Mesendoderm (in vitro differentiated cells): ENCODE results near the gene HLF. TPM values are rescaled to one million over a fixed set of nuclear protein-coding genes. Genes with fewer than 3 reads are reported as not detected.
A peak's percentile ranks its signal among the peaks of the same experiment; 100 is the strongest.

Source experiments
- DNase-seq: peaks from one replicate; pipeline ENCODE4 v3.0.0; 2013
- H2AK5ac ChIP-seq: 2 replicates; pipeline ENCODE4 v1.6.1; 2013; ENCODE audit warnings: low read length, inconsistent platforms
- H2BK120ac ChIP-seq: 2 replicates; pipeline ENCODE4 v1.6.1; 2013; ENCODE audit warnings: low read depth, mild to moderate bottlenecking, low read length, moderate library complexity, mixed read lengths
- H2BK15ac ChIP-seq: replicated peaks from 2 replicates; pipeline ENCODE4 v1.6.1; 2013; ENCODE audit warnings: low read depth, mild to moderate bottlenecking, moderate library complexity
- H2BK5ac ChIP-seq: 2 replicates; pipeline ENCODE4 v1.6.1; 2013; ENCODE audit warnings: low read length, inconsistent platforms
- H3K18ac ChIP-seq: 2 replicates; pipeline ENCODE4 v1.6.1; 2013; ENCODE audit warnings: mild to moderate bottlenecking, low read length, mixed read lengths
- H3K23ac ChIP-seq: one replicate; pipeline ENCODE4 v1.6.1; 2013; ENCODE audit warnings: low read length
- H3K27ac ChIP-seq: 2 replicates; pipeline ENCODE4 v1.5.1; 2013; ENCODE audit warnings: low read depth, mild to moderate bottlenecking, inconsistent platforms, low read length, moderate library complexity
- H3K27me3 ChIP-seq: 2 replicates; pipeline ENCODE4 v1.6.1; 2013; ENCODE audit warnings: low read length, control low read depth, mild to moderate bottlenecking, inconsistent platforms; ENCODE audit not compliant: insufficient read depth, poor library complexity
- H3K36me3 ChIP-seq: 2 replicates; pipeline ENCODE4 v1.6.1; 2013; ENCODE audit warnings: low read length, inconsistent platforms; ENCODE audit not compliant: control insufficient read depth, insufficient read depth
- H3K4ac ChIP-seq: one replicate; pipeline ENCODE4 v1.6.1; 2013; ENCODE audit warnings: low read depth, mild to moderate bottlenecking, low read length, moderate library complexity
- H3K4me1 ChIP-seq: 2 replicates; pipeline ENCODE4 v1.6.1; 2013; ENCODE audit warnings: low read depth, low read length, inconsistent platforms; ENCODE audit not compliant: control insufficient read depth
- H3K4me2 ChIP-seq: 2 replicates; pipeline ENCODE4 v1.6.1; 2013; ENCODE audit warnings: low read length
- H3K4me3 ChIP-seq: 2 replicates; pipeline ENCODE4 v1.5.1; 2013; ENCODE audit warnings: mild to moderate bottlenecking, low read length
- H3K56ac ChIP-seq: one replicate; pipeline ENCODE4 v1.6.1; 2013; ENCODE audit warnings: low read length
- H3K79me1 ChIP-seq: 2 replicates; pipeline ENCODE4 v1.6.1; 2013; ENCODE audit warnings: low read length, inconsistent platforms
- H3K79me2 ChIP-seq: 2 replicates; pipeline ENCODE4 v1.6.1; 2013; ENCODE audit warnings: mild to moderate bottlenecking, low read length; ENCODE audit not compliant: control insufficient read depth, insufficient read depth
- H3K9ac ChIP-seq: 2 replicates; pipeline ENCODE4 v1.6.1; 2013; ENCODE audit warnings: low read length, inconsistent platforms
- H4K5ac ChIP-seq: one replicate; pipeline ENCODE4 v1.6.1; 2013; ENCODE audit warnings: low read length
- H4K8ac ChIP-seq: one replicate; pipeline ENCODE4 v1.6.1; 2013; ENCODE audit warnings: low read depth, mild to moderate bottlenecking, control low read depth, low read length, moderate library complexity
- WGBS: extraction: QIAGEN DNeasy Blood & Tissue Kit; methylation state at CpG from one replicate; pipeline ENCODE4 v1.1.7; 2013; ENCODE audit warnings: low lambda C conversion rate, missing lambda C conversion rate; ENCODE audit not compliant: insufficient coverage; ENCODE audit errors: extremely low coverage; 5-methylcytosine and 5-hydroxymethylcytosine counted together
- polyA plus RNA-seq, 2 experiments: library from polyadenylated mRNA; stranded (reverse); fragments of 200-250 nt; gene quantifications; one replicate each; pipeline ENCODE4 v1.2.3, GENCODE V29; 2013

Gene HLF
- 0.10 TPM for polyA plus RNA-seq (2013, experiment 1 of 2)
- polyA plus RNA-seq (2013, experiment 2 of 2): 0.11 TPM

DNA sequence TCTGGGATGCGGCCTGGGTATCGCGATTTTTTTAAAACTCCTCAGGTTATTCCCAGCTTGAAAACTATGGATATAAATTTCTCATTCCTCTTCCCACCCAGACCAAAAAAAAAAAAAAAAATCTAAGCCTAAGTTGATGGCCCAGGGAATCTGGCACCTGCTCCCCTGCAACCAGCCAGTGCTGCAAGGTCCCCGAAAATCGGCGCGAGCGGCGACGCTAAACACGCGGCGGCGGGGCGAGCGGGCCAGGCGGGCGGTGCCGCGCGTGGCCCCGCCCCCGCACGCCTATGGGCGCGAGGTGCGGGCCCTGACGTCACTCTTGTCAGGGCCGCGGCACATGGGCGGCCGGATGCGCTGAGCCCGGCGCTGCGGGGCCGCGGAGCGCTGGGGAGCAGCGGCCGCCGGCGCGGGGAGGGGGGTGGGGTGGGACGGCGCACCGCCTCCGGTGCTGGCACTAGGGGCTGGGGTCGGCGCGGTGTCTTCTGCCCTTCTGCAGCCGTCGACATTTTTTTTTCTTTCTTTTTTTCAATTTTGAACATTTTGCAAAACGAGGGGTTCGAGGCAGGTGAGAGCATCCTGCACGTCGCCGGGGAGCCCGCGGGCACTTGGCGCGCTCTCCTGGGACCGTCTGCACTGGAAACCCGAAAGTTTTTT lies at the start of gene HLF:
HLF (plus strand) TSS at position 316 of the 654 bp plus-strand sequence. CDS start 525 bp downstream, outside the sequence.
- Histone ChIP-seq H3K4ac (no peak within 1 kb of the TSS), H3K56ac (no peak within 1 kb of the TSS), H3K79me1 (no peaks in the 10 kb centered on the region), H3K27me3 (peaks cover 30% of the 10 kb centered on the region), H3K36me3 (no peaks in the 10 kb centered on the region), H3K27ac (no peak within 1 kb of the TSS), H3K4me3 (no peak within 1 kb of the TSS), H3K18ac (no peak within 1 kb of the TSS), H3K4me1 (no peaks in the 10 kb centered on the region), H4K8ac (no peak within 1 kb of the TSS), H2BK15ac (no peak within 1 kb of the TSS), H2BK120ac (no peak within 1 kb of the TSS), H3K79me2 (no peaks in the 10 kb centered on the region), H2BK5ac (no peak within 1 kb of the TSS), H3K4me2 (peak within 1 kb of the TSS; percentile 38), H3K23ac (no peak within 1 kb of the TSS), H4K5ac (no peak within 1 kb of the TSS), H3K9ac (no peak within 1 kb of the TSS), H2AK5ac (no peak within 1 kb of the TSS)
- WGBS: no CpG with 5 or more reads among the region's 64 CpGs
- DNase-seq: peak; percentile 72

DNA sequence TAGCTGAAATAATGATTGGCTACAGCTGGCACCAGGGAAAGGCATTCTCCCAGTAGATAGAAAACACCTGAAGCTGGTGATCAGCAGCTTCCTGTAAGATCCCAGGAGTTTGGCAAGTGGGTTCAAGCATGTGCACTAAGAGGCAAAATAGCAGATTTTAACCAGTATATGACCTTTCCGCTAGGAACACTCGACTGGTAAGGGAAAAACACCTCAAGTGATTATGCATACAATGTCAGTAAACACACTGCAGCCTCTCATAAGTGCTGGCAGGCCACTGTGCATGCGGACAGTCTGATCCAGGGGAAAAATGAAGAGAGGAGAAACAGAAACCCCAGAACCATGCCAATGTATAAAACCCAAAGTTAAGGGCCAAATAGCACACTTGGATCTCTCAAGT lies 49.0 kb upstream of the HLF start:
- H3K36me3 ChIP-seq: no peaks in the 10 kb centered on the region
- no peak overlapping the region for H3K27ac ChIP-seq
- no CpG with 5 or more reads among the region's 3 CpGs for WGBS
- no peak overlapping the region for H2BK120ac ChIP-seq
- no peak for DNase-seq
- no peaks in the 10 kb centered on the region for H3K79me2 ChIP-seq
- no peaks in the 10 kb centered on the region for H3K79me1 ChIP-seq
- H3K27me3 ChIP-seq: no peaks in the 10 kb centered on the region
- no peak overlapping the region for H3K4me2 ChIP-seq
- no peak overlapping the region for H4K8ac ChIP-seq
- H3K4me3 ChIP-seq: no peak overlapping the region
- H2BK15ac ChIP-seq: no peak overlapping the region
- no peaks in the 10 kb centered on the region for H3K4me1 ChIP-seq
- H2BK5ac ChIP-seq: no peak overlapping the region
- no peak overlapping the region for H3K4ac ChIP-seq
- H3K56ac ChIP-seq: no peak overlapping the region
- no peak overlapping the region for H3K23ac ChIP-seq
- H4K5ac ChIP-seq: no peak overlapping the region
- no peak overlapping the region for H3K9ac ChIP-seq
- no peak overlapping the region for H2AK5ac ChIP-seq
- no peak overlapping the region for H3K18ac ChIP-seq

DNA sequence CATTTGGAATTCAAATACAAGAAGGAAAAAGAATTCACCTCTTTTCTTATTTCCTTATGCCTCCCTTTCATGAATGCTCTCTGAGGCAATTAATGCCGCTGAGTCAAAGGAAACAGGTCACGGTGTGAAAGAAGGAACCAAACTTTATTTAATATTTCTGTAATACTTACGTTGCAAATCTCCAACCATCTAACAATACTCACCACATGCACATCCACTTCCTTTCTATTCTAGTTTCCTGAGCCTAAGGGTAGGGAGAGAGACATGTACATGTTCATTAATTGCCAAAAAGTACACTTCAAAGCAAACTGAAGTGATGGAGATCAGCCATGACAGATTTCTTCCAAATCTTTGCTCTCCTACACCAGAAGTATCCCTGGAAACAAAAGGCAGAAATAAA lies 47.9 kb upstream of the HLF start:
- no CpG with 5 or more reads among the region's 3 CpGs for WGBS
- H3K27ac ChIP-seq: no peak overlapping the region
- H3K4ac ChIP-seq: no peak overlapping the region
- H4K8ac ChIP-seq: no peak overlapping the region
- no peaks in the 10 kb centered on the region for H3K79me1 ChIP-seq
- no peaks in the 10 kb centered on the region for H3K36me3 ChIP-seq
- H2BK15ac ChIP-seq: no peak overlapping the region
- no peak overlapping the region for H3K18ac ChIP-seq
- DNase-seq: no peak
- no peak overlapping the region for H4K5ac ChIP-seq
- no peaks in the 10 kb centered on the region for H3K27me3 ChIP-seq
- H3K4me2 ChIP-seq: no peak overlapping the region
- no peak overlapping the region for H3K4me3 ChIP-seq
- H3K79me2 ChIP-seq: no peaks in the 10 kb centered on the region
- no peak overlapping the region for H3K9ac ChIP-seq
- no peaks in the 10 kb centered on the region for H3K4me1 ChIP-seq
- H2BK5ac ChIP-seq: no peak overlapping the region
- H2AK5ac ChIP-seq: no peak overlapping the region
- no peak overlapping the region for H3K56ac ChIP-seq
- H2BK120ac ChIP-seq: no peak overlapping the region
- no peak overlapping the region for H3K23ac ChIP-seq

GRCh38 chr17:55219459-55219858 lies 45.3 kb upstream of the HLF start:
- WGBS: no CpG with 5 or more reads among the region's 1 CpG
- H3K56ac ChIP-seq: no peak overlapping the region
- H2BK120ac ChIP-seq: no peak overlapping the region
- H3K79me2 ChIP-seq: no peaks in the 10 kb centered on the region
- no peak overlapping the region for H4K5ac ChIP-seq
- no peak overlapping the region for H3K4me3 ChIP-seq
- no peak overlapping the region for H2BK15ac ChIP-seq
- H3K23ac ChIP-seq: no peak overlapping the region
- no peak overlapping the region for H3K27ac ChIP-seq
- H3K9ac ChIP-seq: no peak overlapping the region
- no peak overlapping the region for H3K18ac ChIP-seq
- no peaks in the 10 kb centered on the region for H3K4me1 ChIP-seq
- no peaks in the 10 kb centered on the region for H3K79me1 ChIP-seq
- no peak overlapping the region for H4K8ac ChIP-seq
- H2AK5ac ChIP-seq: no peak overlapping the region
- no peak overlapping the region for H3K4me2 ChIP-seq
- no peak for DNase-seq
- H2BK5ac ChIP-seq: no peak overlapping the region
- H3K36me3 ChIP-seq: no peaks in the 10 kb centered on the region
- H3K4ac ChIP-seq: no peak overlapping the region
- no peaks in the 10 kb centered on the region for H3K27me3 ChIP-seq

DNA sequence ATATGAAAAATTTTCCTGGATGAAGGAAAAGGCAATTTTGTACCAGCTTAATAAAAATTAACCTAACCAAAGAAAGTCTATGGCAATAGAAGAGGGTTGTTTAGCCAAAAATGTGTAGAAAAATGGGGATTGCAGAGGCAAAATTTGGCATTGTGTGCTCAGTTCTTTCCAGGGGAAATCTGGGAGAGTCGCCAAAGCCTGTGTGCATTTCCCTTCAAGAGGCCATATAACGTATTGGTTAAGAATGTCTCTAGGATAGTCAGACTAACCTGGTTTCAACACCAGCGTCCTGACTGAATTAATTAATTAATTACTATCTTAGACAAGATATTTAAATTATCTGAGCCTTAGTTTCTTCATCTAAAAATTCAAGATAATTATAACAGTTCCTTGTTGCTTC lies 44.8 kb upstream of the HLF start:
- Histone ChIP-seq H3K4me1 (no peaks in the 10 kb centered on the region), H3K27me3 (no peaks in the 10 kb centered on the region), H3K23ac (no peak overlapping the region), H3K18ac (no peak overlapping the region), H3K79me2 (no peaks in the 10 kb centered on the region), H4K8ac (no peak overlapping the region), H3K27ac (no peak overlapping the region), H3K9ac (no peak overlapping the region), H3K4me2 (no peak overlapping the region), H3K79me1 (no peaks in the 10 kb centered on the region), H3K4me3 (no peak overlapping the region), H3K4ac (no peak overlapping the region), H2BK15ac (no peak overlapping the region), H3K56ac (no peak overlapping the region), H4K5ac (no peak overlapping the region), H2AK5ac (no peak overlapping the region), H2BK5ac (no peak overlapping the region), H3K36me3 (no peaks in the 10 kb centered on the region), H2BK120ac (no peak overlapping the region)
- no peak for DNase-seq
- no CpG with 5 or more reads among the region's 3 CpGs for WGBS

GRCh38 chr17:55223524-55223923 lies 41.2 kb upstream of the HLF start:
- Histone ChIP-seq H3K27ac (no peak overlapping the region), H2BK120ac (no peak overlapping the region), H4K5ac (no peak overlapping the region), H3K4ac (no peak overlapping the region), H3K79me2 (no peaks in the 10 kb centered on the region), H3K18ac (no peak overlapping the region), H3K9ac (no peak overlapping the region), H3K4me1 (no peaks in the 10 kb centered on the region), H3K4me3 (no peak overlapping the region), H3K56ac (no peak overlapping the region), H2BK5ac (no peak overlapping the region), H3K4me2 (no peak overlapping the region), H2AK5ac (no peak overlapping the region), H3K36me3 (no peaks in the 10 kb centered on the region), H4K8ac (no peak overlapping the region), H2BK15ac (no peak overlapping the region), H3K79me1 (no peaks in the 10 kb centered on the region), H3K23ac (no peak overlapping the region), H3K27me3 (no peaks in the 10 kb centered on the region)
- no CpG with 5 or more reads among the region's 3 CpGs for WGBS
- no peak for DNase-seq
